Dedifferentiated amniotic fluid mesenchymal stem cell (primary cell): ENCODE results near the gene SPRR1B.
"Not testable (repeated sequence)": the region's sequence is repeated elsewhere in the genome, so short reads cannot be mapped to it uniquely, and the experiment has no call there.

ENCODE experiments used
- DNase-seq: peaks from one replicate; pipeline ENCODE4 v3.0.0-alpha.2; 2016; ENCODE audit errors: extremely low spot score

SPRR1B gene

GRCh38 chr1:153030895-153031294, at the start of gene SPRR1B:
TSS of gene SPRR1B (plus strand) at chr1:153031203. CDS start at chr1:153032346, 1,143 bp downstream.
- no peak for DNase-seq

- DNase-seq, result no peak
These were observed 48.9 kb upstream of the SPRR1B start for GRCh38 chr1:152982076-152982475.

- no peak for DNase-seq
These were observed 47.8 kb upstream of the SPRR1B start for GRCh38 chr1:152983234-152983633.

- no peak for DNase-seq
These were observed 47.3 kb upstream of the SPRR1B start, which contains the start of gene SPRR1A for GRCh38 chr1:152983743-152984142. TSS of gene SPRR1A (plus strand) at chr1:152984081. CDS start at chr1:152985231, 1,150 bp downstream.

- no peak for DNase-seq
These were observed 44.4 kb upstream of the SPRR1B start for GRCh38 chr1:152986578-152986977.

GRCh38 chr1:152993186-152993585, 37.8 kb upstream of the SPRR1B start:
- no peak for DNase-seq

- DNase-seq, result no peak
These were observed 35.2 kb upstream of the SPRR1B start for GRCh38 chr1:152995842-152996241.

GRCh38 chr1:152996633-152997400, 34.2 kb upstream of the SPRR1B start:
- DNase-seq, result no peak

GRCh38 chr1:152997901-152998300, 33.1 kb upstream of the SPRR1B start:
- DNase-seq, result no peak

- no peak for DNase-seq
These were observed 32.5 kb upstream of the SPRR1B start for GRCh38 chr1:152998476-152998875.

- DNase-seq, result no peak
These were observed 31.2 kb upstream of the SPRR1B start for GRCh38 chr1:152999818-153000217.

- DNase-seq, result no peak
These were observed 30.7 kb upstream of the SPRR1B start for GRCh38 chr1:153000294-153000693.

- no peak for DNase-seq
These were observed 29.6 kb upstream of the SPRR1B start, which contains the start of gene SPRR3 for GRCh38 chr1:153001382-153001781. TSS of gene SPRR3 (plus strand) at chr1:153001749. CDS start at chr1:153003021, 1,272 bp downstream.

GRCh38 chr1:153011235-153011758, 19.7 kb upstream of the SPRR1B start:
- DNase-seq, result not testable (repeated sequence)

GRCh38 chr1:153021829-153022228, 9.2 kb upstream of the SPRR1B start:
- not testable (repeated sequence) for DNase-seq

GRCh38 chr1:153022340-153022739, 8.7 kb upstream of the SPRR1B start:
- not testable (repeated sequence) for DNase-seq

GRCh38 chr1:153023109-153023508, 7.9 kb upstream of the SPRR1B start:
- DNase-seq, result no peak

- DNase-seq, result no peak
These were observed 6.6 kb upstream of the SPRR1B start for GRCh38 chr1:153024413-153024812.

- DNase-seq, result no peak
These were observed 5.2 kb upstream of the SPRR1B start for GRCh38 chr1:153025797-153026196.

- DNase-seq, result no peak
These were observed 2.2 kb upstream of the SPRR1B start for GRCh38 chr1:153028766-153029165.

- DNase-seq, result no peak
These were observed 1.1 kb downstream of the SPRR1B start for GRCh38 chr1:153032073-153032472.

- no peak for DNase-seq
These were observed 1.8 kb downstream of the SPRR1B start for GRCh38 chr1:153032677-153033308.

- no peak for DNase-seq
These were observed 4.2 kb downstream of the SPRR1B start for GRCh38 chr1:153035211-153035610.
